NCI-H2171 (cell line): ENCODE data around the gene GRK3.

ENCODE experiments used
- DNase-seq: peaks from one replicate; lab custom pipeline; 2025; lab: John Stamatoyannopoulos, UW

Gene GRK3

GRCh38 chr22:25736378-25737011 is 172.0 kb downstream of the GRK3 start:
- DNase-seq: no peak

- no peak for DNase-seq
Measured at GRCh38 chr22:25739659-25740344, 175.3 kb downstream of the GRK3 start.

- no peak for DNase-seq
Measured at GRCh38 chr22:25741692-25742626, 177.5 kb downstream of the GRK3 start, which contains the start of gene MYO18B. MYO18B (plus strand) TSS chr22:25742188; CDS start chr22:25761093, 18,905 bp downstream.

- no peak for DNase-seq
Measured at GRCh38 chr22:25742918-25743708, 178.6 kb downstream of the GRK3 start.

GRCh38 chr22:25744694-25745093 is 180.2 kb downstream of the GRK3 start:
- no peak for DNase-seq

GRCh38 chr22:25745341-25746011 is 181.0 kb downstream of the GRK3 start:
- no peak for DNase-seq

GRCh38 chr22:25746012-25746373 is 181.5 kb downstream of the GRK3 start:
- DNase-seq: no peak

- DNase-seq: no peak
Measured at GRCh38 chr22:25747245-25747944, 182.9 kb downstream of the GRK3 start.

- no peak for DNase-seq
Measured at GRCh38 chr22:25748140-25748539, 183.7 kb downstream of the GRK3 start.

- no peak for DNase-seq
Measured at GRCh38 chr22:25748704-25749103, 184.2 kb downstream of the GRK3 start.

GRCh38 chr22:25749420-25750169 is 185.1 kb downstream of the GRK3 start:
- no peak for DNase-seq

- no peak for DNase-seq
Measured at GRCh38 chr22:25750569-25751173, 186.2 kb downstream of the GRK3 start.

- DNase-seq: no peak
Measured at GRCh38 chr22:25751174-25751581, 186.7 kb downstream of the GRK3 start.

- no peak for DNase-seq
Measured at GRCh38 chr22:25752615-25753214, 188.2 kb downstream of the GRK3 start.

GRCh38 chr22:25753252-25753651 is 188.8 kb downstream of the GRK3 start:
- DNase-seq: no peak

- DNase-seq: no peak
Measured at GRCh38 chr22:25754527-25755202, 190.2 kb downstream of the GRK3 start.

- no peak for DNase-seq
Measured at GRCh38 chr22:25757686-25758085, 193.2 kb downstream of the GRK3 start.

- DNase-seq: no peak
Measured at GRCh38 chr22:25758316-25758715, 193.8 kb downstream of the GRK3 start.
